ENCODE data around the gene BMP2. TPM values are rescaled to one million over a fixed set of nuclear protein-coding genes. Genes with fewer than 3 reads are reported as not detected.

BMP2 gene
- total and polyA plus RNA-seq, 2 experiments from 2014 or later: 0.73 to 1.0 TPM

DNA sequence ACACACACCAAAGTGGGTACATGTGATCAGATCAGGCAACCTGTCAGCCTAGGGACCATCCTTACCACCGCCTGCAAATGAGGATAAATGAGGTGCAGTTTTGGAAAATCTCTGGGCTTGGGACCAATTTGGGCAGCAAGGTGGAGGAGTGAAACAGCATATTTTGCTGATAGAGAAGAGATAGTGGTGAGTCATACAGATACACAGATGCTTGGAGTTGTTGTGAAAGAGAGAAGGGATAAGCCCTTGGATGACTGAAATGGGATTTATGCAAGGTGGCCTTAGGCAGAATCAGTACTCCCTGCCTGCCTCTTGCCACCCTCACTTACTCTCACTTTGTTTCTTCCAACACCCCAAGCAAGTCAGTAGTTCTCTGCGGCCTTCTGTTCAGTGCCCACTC lies 34.7 kb downstream of the BMP2 start:
- Mint-ChIP-seq H3K36me3 (ENCODE audit: low read depth) (peaks cover 11% of the 10 kb centered on the region; the same call in 2 of the 3 replicates), H3K27me3 (ENCODE audit: insufficient read depth, low read depth, poor library complexity) (peaks cover under 1% of the 10 kb centered on the region)
- ATAC-seq: no peak

More for the DNA sequence above, 34.7 kb downstream of the BMP2 start:
- no peak overlapping the region for H3K4me2 ChIP-seq
- no peak for TF ChIP-seq ZNF114 (CRISPR knock-in tag; IDR thresholded peaks at IDR 0.05)
- TF ChIP-seq, protein P1, sequence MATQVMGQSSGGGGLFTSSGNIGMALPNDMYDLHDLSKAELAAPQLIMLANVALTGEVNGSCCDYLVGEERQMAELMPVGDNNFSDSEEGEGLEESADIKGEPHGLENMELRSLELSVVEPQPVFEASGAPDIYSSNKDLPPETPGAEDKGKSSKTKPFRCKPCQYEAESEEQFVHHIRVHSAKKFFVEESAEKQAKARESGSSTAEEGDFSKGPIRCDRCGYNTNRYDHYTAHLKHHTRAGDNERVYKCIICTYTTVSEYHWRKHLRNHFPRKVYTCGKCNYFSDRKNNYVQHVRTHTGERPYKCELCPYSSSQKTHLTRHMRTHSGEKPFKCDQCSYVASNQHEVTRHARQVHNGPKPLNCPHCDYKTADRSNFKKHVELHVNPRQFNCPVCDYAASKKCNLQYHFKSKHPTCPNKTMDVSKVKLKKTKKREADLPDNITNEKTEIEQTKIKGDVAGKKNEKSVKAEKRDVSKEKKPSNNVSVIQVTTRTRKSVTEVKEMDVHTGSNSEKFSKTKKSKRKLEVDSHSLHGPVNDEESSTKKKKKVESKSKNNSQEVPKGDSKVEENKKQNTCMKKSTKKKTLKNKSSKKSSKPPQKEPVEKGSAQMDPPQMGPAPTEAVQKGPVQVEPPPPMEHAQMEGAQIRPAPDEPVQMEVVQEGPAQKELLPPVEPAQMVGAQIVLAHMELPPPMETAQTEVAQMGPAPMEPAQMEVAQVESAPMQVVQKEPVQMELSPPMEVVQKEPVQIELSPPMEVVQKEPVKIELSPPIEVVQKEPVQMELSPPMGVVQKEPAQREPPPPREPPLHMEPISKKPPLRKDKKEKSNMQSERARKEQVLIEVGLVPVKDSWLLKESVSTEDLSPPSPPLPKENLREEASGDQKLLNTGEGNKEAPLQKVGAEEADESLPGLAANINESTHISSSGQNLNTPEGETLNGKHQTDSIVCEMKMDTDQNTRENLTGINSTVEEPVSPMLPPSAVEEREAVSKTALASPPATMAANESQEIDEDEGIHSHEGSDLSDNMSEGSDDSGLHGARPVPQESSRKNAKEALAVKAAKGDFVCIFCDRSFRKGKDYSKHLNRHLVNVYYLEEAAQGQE (IDR thresholded peaks at IDR 0.05; ENCODE audit: unreplicated experiment): no peak
- TF ChIP-seq, protein P2, sequence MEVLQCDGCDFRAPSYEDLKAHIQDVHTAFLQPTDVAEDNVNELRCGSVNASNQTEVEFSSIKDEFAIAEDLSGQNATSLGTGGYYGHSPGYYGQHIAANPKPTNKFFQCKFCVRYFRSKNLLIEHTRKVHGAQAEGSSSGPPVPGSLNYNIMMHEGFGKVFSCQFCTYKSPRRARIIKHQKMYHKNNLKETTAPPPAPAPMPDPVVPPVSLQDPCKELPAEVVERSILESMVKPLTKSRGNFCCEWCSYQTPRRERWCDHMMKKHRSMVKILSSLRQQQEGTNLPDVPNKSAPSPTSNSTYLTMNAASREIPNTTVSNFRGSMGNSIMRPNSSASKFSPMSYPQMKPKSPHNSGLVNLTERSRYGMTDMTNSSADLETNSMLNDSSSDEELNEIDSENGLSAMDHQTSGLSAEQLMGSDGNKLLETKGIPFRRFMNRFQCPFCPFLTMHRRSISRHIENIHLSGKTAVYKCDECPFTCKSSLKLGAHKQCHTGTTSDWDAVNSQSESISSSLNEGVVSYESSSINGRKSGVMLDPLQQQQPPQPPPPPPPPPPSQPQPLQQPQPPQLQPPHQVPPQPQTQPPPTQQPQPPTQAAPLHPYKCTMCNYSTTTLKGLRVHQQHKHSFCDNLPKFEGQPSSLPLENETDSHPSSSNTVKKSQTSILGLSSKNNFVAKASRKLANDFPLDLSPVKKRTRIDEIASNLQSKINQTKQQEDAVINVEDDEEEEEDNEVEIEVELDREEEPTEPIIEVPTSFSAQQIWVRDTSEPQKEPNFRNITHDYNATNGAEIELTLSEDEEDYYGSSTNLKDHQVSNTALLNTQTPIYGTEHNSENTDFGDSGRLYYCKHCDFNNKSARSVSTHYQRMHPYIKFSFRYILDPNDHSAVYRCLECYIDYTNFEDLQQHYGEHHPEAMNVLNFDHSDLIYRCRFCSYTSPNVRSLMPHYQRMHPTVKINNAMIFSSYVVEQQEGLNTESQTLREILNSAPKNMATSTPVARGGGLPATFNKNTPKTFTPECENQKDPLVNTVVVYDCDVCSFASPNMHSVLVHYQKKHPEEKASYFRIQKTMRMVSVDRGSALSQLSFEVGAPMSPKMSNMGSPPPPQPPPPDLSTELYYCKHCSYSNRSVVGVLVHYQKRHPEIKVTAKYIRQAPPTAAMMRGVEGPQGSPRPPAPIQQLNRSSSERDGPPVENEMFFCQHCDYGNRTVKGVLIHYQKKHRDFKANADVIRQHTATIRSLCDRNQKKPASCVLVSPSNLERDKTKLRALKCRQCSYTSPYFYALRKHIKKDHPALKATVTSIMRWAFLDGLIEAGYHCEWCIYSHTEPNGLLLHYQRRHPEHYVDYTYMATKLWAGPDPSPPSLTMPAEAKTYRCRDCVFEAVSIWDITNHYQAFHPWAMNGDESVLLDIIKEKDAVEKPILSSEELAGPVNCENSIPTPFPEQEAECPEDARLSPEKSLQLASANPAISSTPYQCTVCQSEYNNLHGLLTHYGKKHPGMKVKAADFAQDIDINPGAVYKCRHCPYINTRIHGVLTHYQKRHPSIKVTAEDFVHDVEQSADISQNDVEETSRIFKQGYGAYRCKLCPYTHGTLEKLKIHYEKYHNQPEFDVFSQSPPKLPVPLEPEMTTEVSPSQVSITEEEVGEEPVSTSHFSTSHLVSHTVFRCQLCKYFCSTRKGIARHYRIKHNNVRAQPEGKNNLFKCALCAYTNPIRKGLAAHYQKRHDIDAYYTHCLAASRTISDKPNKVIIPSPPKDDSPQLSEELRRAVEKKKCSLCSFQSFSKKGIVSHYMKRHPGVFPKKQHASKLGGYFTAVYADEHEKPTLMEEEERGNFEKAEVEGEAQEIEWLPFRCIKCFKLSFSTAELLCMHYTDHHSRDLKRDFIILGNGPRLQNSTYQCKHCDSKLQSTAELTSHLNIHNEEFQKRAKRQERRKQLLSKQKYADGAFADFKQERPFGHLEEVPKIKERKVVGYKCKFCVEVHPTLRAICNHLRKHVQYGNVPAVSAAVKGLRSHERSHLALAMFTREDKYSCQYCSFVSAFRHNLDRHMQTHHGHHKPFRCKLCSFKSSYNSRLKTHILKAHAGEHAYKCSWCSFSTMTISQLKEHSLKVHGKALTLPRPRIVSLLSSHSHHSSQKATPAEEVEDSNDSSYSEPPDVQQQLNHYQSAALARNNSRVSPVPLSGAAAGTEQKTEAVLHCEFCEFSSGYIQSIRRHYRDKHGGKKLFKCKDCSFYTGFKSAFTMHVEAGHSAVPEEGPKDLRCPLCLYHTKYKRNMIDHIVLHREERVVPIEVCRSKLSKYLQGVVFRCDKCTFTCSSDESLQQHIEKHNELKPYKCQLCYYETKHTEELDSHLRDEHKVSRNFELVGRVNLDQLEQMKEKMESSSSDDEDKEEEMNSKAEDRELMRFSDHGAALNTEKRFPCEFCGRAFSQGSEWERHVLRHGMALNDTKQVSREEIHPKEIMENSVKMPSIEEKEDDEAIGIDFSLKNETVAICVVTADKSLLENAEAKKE (CRISPR knock-in tag; IDR thresholded peaks at IDR 0.05): no peak
- no peak overlapping the region for H3K27ac ChIP-seq (ENCODE audit: low read depth)
- H3K4me1 Mint-ChIP-seq: peaks cover 7% of the 10 kb centered on the region; the same call in 2 of the 3 replicates
- H3K4me1 ChIP-seq (ENCODE audit: insufficient read depth): peaks cover 6% of the 10 kb centered on the region; the same call in 1 of the 2 replicates
- H3K27me3 ChIP-seq (ENCODE audit: insufficient read depth): no peaks in the 10 kb centered on the region
- no peak overlapping the region for H3K4me3 ChIP-seq
- H4K20me1 ChIP-seq (replicated peaks; ENCODE audit: insufficient read depth): no peaks in the 10 kb centered on the region
- no peak overlapping the region for H2AFZ ChIP-seq
- no peaks in the 10 kb centered on the region for H3K79me2 ChIP-seq (replicated peaks; ENCODE audit: insufficient read depth)
- peaks cover 17% of the 10 kb centered on the region; the same call in 2 of the 3 replicates for H3K9me3 Mint-ChIP-seq
- no peak overlapping the region for H3K27ac Mint-ChIP-seq
- H3F3A ChIP-seq (replicated peaks; ENCODE audit: low read depth): no peaks in the 10 kb centered on the region
- H3K9me2 ChIP-seq (ENCODE audit: insufficient read depth): no peaks in the 10 kb centered on the region
- no peaks in the 10 kb centered on the region for H3K36me3 ChIP-seq (ENCODE audit: insufficient read depth)
- H3K4me3 Mint-ChIP-seq: no peak overlapping the region
- DNase-seq (ENCODE audit: low spot score): no peak
